ENCODE results near the gene SLC4A7.

DNA sequence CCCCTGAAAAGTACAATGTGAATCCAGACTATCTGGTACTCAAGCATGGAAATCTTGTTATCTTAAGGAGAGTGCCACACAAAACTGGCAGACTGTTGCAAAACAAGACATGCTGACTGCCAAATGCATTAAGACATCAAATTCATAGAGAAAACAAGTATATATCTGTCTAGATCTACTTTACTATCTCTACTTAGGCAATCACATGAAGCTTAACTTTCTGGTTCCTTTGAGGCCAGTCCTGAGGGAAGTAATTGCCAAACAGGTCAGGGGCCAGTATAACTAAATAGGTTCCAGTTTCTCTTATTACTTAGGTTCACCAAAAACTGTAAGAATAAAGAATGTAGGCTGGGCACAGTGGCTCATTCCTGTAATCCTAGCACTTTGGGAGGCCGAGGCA, 15.9 kb upstream of the SLC4A7 start:
- TF ChIP-seq CTCF (conservative IDR thresholded peaks at IDR 0.05; ENCODE audit: low read length) (no peak), EZH2phosphoT487 (IDR thresholded peaks at IDR 0.05; ENCODE audit: borderline replicate concordance) (no peak)

All from Loucy (cell line).